Muscle of leg (tissue), 11 donors: Measurements from ENCODE around the gene ARHGEF37. TPM values are rescaled to one million over a fixed set of nuclear protein-coding genes. Genes with fewer than 3 reads are reported as not detected.

Experiments used
- DNase-seq: peaks from one replicate; pipeline ENCODE4 v3.0.0; 2013
- H3K27ac ChIP-seq: one replicate; pipeline ENCODE4 v1.5.1; 2013; ENCODE audit warnings: mild to moderate bottlenecking, low read length, control low read depth
- H3K27me3 ChIP-seq: one replicate; pipeline ENCODE4 v1.6.1; 2013; ENCODE audit warnings: low read length; ENCODE audit not compliant: control insufficient read depth, insufficient read depth
- H3K36me3 ChIP-seq: one replicate; pipeline ENCODE4 v1.6.1; 2013; ENCODE audit warnings: low read length; ENCODE audit not compliant: control insufficient read depth, insufficient read depth
- H3K4me1 ChIP-seq: one replicate; pipeline ENCODE4 v1.6.1; 2013; ENCODE audit warnings: low read length; ENCODE audit not compliant: control insufficient read depth, insufficient read depth
- H3K4me3 ChIP-seq: one replicate; pipeline ENCODE4 v1.5.1; 2013; ENCODE audit warnings: low read length, control low read depth
- H3K9me3 ChIP-seq: replicated peaks from 2 replicates; pipeline ENCODE4 v1.6.1; 2013; ENCODE audit warnings: low read depth, low read length; ENCODE audit not compliant: control insufficient read depth
- WGBS: methylation state at CpG from one replicate; pipeline ENCODE4 v1.1.5; 2013; ENCODE audit warnings: missing lambda C conversion rate; ENCODE audit not compliant: insufficient coverage; 5-methylcytosine and 5-hydroxymethylcytosine counted together
- polyA plus RNA-seq, 8 donors: library from polyadenylated mRNA; unstranded; fragments of 120-200 nt; gene quantifications; one replicate each; pipeline versions ENCODE4 v1.2.1 to v1.2.3, GENCODE V29; 2013; ENCODE audit warnings: inconsistent platforms in 1 of 8, low replicate concordance in 1 of 8; ENCODE audit not compliant: insufficient read length in 8 of 8, insufficient read depth in 1 of 8
- total RNA-seq: library from RNA; stranded (reverse); fragments of 120-200 nt; gene quantifications from one replicate; pipeline ENCODE4 v1.2.4, GENCODE V29; 2013

Gene ARHGEF37
- total and polyA plus RNA-seq, 9 donors, result 2.8 to 4.2 (median 3.7) TPM

- Histone ChIP-seq H3K27ac (no peak overlapping the region), H3K4me3 (no peak overlapping the region), H3K9me3 (no peaks in the 10 kb centered on the region), H3K36me3 (peaks cover 31% of the 10 kb centered on the region), H3K4me1 (peaks cover 13% of the 10 kb centered on the region), H3K27me3 (no peaks in the 10 kb centered on the region)
- peak; percentile 8 for DNase-seq
Observed at GRCh38 chr5:149546974-149547373, 34.3 kb upstream of the ARHGEF37 start.

GRCh38 chr5:149549461-149550267 is 31.6 kb upstream of the ARHGEF37 start:
- Histone ChIP-seq H3K36me3 (peaks cover 25% of the 10 kb centered on the region), H3K4me1 (peaks cover 8% of the 10 kb centered on the region), H3K27ac (peak overlapping the region; percentile 98), H3K4me3 (peak overlapping the region; percentile 99), H3K9me3 (no peaks in the 10 kb centered on the region), H3K27me3 (no peaks in the 10 kb centered on the region)
- 0% methylated on average over 12 of the region's 25 CpGs for WGBS
- peak; percentile 64 for DNase-seq

- H3K4me3 ChIP-seq, result peak overlapping the region; percentile 99
- peaks cover 21% of the 10 kb centered on the region for H3K36me3 ChIP-seq
- no peaks in the 10 kb centered on the region for H3K9me3 ChIP-seq
- DNase-seq, result no peak
- H3K27me3 ChIP-seq, result no peaks in the 10 kb centered on the region
- peak overlapping the region; percentile 98 for H3K27ac ChIP-seq
- peaks cover 6% of the 10 kb centered on the region for H3K4me1 ChIP-seq
- 0% methylated on average over 12 of the region's 12 CpGs for WGBS
Observed at GRCh38 chr5:149550268-149550583, 31.1 kb upstream of the ARHGEF37 start.

DNA sequence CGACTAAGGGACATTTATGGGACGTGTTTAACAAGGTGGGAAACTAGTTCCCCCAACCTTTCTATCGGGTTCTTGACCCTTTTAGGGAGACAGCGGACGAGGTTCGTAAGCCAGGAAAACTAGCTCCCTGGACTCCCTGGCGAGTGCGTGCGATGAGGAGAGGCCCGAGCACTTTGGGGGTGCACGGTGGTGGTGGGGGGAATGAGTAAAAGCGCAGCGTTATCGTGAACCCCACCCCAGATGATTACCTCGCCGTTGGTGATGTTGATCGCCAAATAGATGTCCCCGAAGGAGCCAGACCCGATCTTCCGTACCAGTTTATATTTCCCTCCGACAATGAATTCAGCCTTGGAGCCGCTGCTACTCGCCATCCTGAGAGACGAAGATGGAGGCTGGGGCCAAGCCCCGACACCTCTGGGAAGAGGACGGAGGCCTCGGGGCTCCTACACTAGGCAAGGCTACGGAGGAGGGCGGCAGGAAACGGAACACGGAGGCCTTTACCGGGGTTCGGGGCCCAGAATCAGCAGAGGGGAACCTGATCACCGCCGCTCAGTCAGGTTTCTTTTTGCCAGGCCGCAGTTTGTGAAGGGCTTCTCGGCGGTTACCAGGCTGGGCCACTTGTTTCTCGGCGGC is 30.6 kb upstream of the ARHGEF37 start:
- Histone ChIP-seq H3K4me1 (peaks cover 4% of the 10 kb centered on the region), H3K27me3 (no peaks in the 10 kb centered on the region), H3K9me3 (no peaks in the 10 kb centered on the region), H3K36me3 (peaks cover 17% of the 10 kb centered on the region), H3K4me3 (peak overlapping the region; percentile 99), H3K27ac (peak overlapping the region; percentile 98)
- 0% methylated on average over 31 of the region's 40 CpGs for WGBS
- DNase-seq, result peak; percentile 45

DNA sequence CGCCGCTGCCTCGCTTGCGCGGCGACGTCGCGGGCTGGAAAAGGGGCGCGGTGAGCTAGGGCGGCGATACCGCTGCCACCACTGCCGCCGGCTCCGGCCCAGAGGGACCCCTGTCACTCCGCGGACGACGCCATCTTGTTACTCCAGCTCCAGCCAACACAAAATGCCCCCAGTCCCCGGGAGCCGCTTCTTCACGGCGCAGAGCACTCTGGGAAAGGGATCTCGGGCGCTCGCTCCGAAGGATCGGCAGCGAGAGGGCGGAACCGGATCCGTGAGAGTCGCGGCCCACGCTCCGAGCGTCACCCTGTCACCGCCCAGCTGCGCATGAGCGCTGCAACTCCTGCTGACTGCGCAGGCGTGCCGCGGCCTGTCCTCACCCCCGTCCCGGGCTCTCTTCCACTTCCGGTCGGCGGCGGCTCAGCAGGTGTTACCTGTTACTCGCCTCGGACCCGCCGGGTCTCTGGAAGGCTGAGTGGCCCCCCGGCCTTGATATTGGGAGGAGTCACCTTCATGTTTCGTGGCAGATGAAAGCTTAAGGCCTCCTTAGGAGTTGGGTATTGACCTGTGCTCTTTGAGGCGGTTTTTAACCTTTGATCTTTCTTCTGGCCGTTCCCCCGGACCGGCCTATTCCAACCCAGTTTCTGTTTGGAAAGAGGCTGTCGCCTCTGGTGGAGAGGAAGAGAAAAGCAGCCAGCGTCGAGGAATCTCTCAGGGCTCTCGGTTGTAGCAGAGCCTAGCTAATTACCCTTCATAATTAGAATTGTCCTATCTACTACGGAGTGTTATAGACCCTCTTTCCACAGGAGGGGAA is 29.9 kb upstream of the ARHGEF37 start, which contains the start of gene CSNK1A1:
Gene CSNK1A1 (minus strand): TSS at position 213 of the 811 bp plus-strand sequence. CDS start 475 bp downstream, outside the sequence.
- H3K4me3 ChIP-seq, result peak within 1 kb of the TSS; percentile 99
- H3K9me3 ChIP-seq, result no peaks in the 10 kb centered on the region
- under 1% methylated on average over 44 of the region's 67 CpGs for WGBS
- peak; percentile 99 for DNase-seq
- H3K36me3 ChIP-seq, result peaks cover 14% of the 10 kb centered on the region
- peaks cover 4% of the 10 kb centered on the region for H3K4me1 ChIP-seq
- no peaks in the 10 kb centered on the region for H3K27me3 ChIP-seq
- peak within 1 kb of the TSS; percentile 98 for H3K27ac ChIP-seq

- Histone ChIP-seq H3K9me3 (no peaks in the 10 kb centered on the region), H3K27me3 (no peaks in the 10 kb centered on the region), H3K27ac (peak overlapping the region; percentile 91), H3K4me1 (peaks cover 4% of the 10 kb centered on the region), H3K4me3 (peak overlapping the region; percentile 99), H3K36me3 (peaks cover 11% of the 10 kb centered on the region)
- no CpG with 5 or more reads among the region's 6 CpGs for WGBS
- DNase-seq, result no peak
Observed at GRCh38 chr5:149552038-149552494, 29.2 kb upstream of the ARHGEF37 start.

GRCh38 chr5:149552553-149553160 is 28.6 kb upstream of the ARHGEF37 start:
- peak; percentile 9 for DNase-seq
- no peak overlapping the region for H3K27ac ChIP-seq
- WGBS, result 83% methylated on average over 7 of the region's 18 CpGs
- H3K36me3 ChIP-seq, result peaks cover 11% of the 10 kb centered on the region
- no peaks in the 10 kb centered on the region for H3K27me3 ChIP-seq
- H3K9me3 ChIP-seq, result no peaks in the 10 kb centered on the region
- peaks cover 4% of the 10 kb centered on the region for H3K4me1 ChIP-seq
- no peak overlapping the region for H3K4me3 ChIP-seq

DNA sequence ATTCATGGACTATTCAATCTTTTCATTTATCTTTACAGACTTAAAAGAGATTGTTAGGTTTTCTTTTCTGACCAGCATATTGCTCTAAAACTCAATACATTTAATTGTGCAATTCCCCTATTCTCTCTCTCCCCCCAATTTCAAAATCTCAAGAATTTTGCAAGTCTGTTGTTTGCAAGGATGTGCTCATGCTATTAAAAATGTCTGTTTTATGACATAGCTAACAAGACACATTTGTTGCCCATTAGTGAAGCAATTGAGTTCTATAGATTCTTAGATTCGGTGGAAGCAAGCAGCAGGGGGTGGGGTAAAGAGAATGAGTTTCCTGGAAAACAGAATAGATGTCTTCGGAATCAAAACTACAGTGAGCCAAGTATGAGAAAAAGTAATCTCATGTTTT is 21.6 kb upstream of the ARHGEF37 start:
- WGBS, result 42% methylated on average over 2 of the region's 2 CpGs
- Histone ChIP-seq H3K9me3 (no peaks in the 10 kb centered on the region), H3K4me1 (peaks cover 4% of the 10 kb centered on the region), H3K27ac (no peak overlapping the region), H3K27me3 (no peaks in the 10 kb centered on the region), H3K4me3 (no peak overlapping the region), H3K36me3 (no peaks in the 10 kb centered on the region)
- DNase-seq, result no peak

- Histone ChIP-seq H3K4me3 (no peak overlapping the region), H3K4me1 (peaks cover 4% of the 10 kb centered on the region), H3K27me3 (no peaks in the 10 kb centered on the region), H3K9me3 (no peaks in the 10 kb centered on the region), H3K27ac (peak overlapping the region; percentile 57), H3K36me3 (no peaks in the 10 kb centered on the region)
- WGBS, result no CpG with 5 or more reads among the region's 2 CpGs
- DNase-seq, result peak; percentile 83
Observed at GRCh38 chr5:149561848-149562247, 19.4 kb upstream of the ARHGEF37 start.
